MM.1S (cell line): ENCODE results near the gene DIAPH3.

Experiments
- EZH2 ChIP-seq: fragments of 300-600 bp; sonication (generic); optimal IDR thresholded peaks from 2 replicates; pipeline ENCODE3; 2017; ENCODE audit warnings: low read depth, mild to moderate bottlenecking, antibody characterized with exemption, low read length, mixed read lengths
- EZH2phosphoT487 ChIP-seq: fragments of 300-600 bp; sonication (generic); IDR thresholded peaks from 2 replicates; pipeline ENCODE4 v1.6.1; 2018; ENCODE audit warnings: antibody characterized with exemption, low read length
- TF ChIP-seq, protein P1 (sequence below): fragments of 300-600 bp; sonication (generic); IDR thresholded peaks from 2 replicates; pipeline ENCODE4 v1.5.1; 2016; ENCODE audit warnings: antibody characterized with exemption, low read length, mixed read lengths

DNA sequence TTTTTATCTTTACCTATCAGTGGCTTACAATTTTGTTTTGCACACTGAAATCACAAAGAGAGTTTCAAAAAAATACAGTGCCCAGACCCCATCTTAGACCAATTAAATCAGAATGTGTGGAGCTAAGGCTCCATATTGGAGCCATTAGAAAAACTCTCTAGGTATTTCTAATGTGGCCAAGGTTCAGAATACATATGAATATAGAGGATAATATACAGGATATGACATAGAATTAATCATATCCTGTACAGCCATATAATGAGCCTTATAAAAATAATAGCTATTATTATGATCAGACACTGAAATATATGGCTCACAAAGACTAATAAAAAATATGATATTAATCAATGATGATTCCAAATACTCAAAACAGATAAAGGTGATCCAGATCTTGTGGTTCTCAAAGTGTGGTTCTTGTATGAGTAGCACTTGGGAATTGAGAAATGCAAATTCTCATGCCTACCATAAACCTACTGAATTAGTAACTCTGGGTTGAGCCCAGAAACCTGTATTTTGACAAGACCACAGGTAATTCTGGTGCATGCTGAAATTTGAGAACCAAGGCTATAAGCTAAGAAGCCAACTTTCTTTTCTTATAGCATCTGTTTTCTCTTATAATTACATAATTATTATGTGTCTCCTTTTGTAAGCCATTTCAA, 408.0 kb downstream of the DIAPH3 start:
- TF ChIP-seq, protein P1, sequence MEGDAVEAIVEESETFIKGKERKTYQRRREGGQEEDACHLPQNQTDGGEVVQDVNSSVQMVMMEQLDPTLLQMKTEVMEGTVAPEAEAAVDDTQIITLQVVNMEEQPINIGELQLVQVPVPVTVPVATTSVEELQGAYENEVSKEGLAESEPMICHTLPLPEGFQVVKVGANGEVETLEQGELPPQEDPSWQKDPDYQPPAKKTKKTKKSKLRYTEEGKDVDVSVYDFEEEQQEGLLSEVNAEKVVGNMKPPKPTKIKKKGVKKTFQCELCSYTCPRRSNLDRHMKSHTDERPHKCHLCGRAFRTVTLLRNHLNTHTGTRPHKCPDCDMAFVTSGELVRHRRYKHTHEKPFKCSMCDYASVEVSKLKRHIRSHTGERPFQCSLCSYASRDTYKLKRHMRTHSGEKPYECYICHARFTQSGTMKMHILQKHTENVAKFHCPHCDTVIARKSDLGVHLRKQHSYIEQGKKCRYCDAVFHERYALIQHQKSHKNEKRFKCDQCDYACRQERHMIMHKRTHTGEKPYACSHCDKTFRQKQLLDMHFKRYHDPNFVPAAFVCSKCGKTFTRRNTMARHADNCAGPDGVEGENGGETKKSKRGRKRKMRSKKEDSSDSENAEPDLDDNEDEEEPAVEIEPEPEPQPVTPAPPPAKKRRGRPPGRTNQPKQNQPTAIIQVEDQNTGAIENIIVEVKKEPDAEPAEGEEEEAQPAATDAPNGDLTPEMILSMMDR = no peak
- TF ChIP-seq EZH2 (no peak), EZH2phosphoT487 (no peak)
